Naive thymus-derived CD4-positive, alpha-beta T cell (primary cell): ENCODE data around the gene SPATA2. TPM values are rescaled to one million over a fixed set of nuclear protein-coding genes. Genes with fewer than 3 reads are reported as not detected.
A peak's percentile ranks its signal among the peaks of the same experiment; 100 is the strongest.

Experiments used
- ATAC-seq: fragments of 150-1000 bp; cut with Tn5 transposase; 2 replicates; pipeline ENCODE4 v1.10.0; 2021; ENCODE audit warnings: mild to moderate bottlenecking, moderate library complexity
- CTCF ChIA-PET: fragments of 350-600 bp; sonication (Branson Sonifier 250); formaldehyde crosslinking; loops from one replicate; lab custom pipeline; 2021; ENCODE audit warnings: antibody characterized with exemption; lab: Charles Lee
- POLR2A ChIA-PET: fragments of 350-600 bp; sonication (Branson Sonifier 250); formaldehyde crosslinking; loops from one replicate; lab custom pipeline; 2021; ENCODE audit warnings: antibody characterized with exemption, inconsistent platforms; lab: Charles Lee
- DNase-seq, 9 donors: peaks; one replicate each; pipeline versions ENCODE4 v3.0.0 to v3.0.0-alpha.2; 2020 to 2022; ENCODE audit warnings: mixed read lengths in 1 of 9
- H3K27ac ChIP-seq: one replicate; pipeline ENCODE4 v1.7.0; 2013; ENCODE audit warnings: mild to moderate bottlenecking, low read depth, low read length, moderate library complexity
- H3K27me3 ChIP-seq, 2 donors: one replicate each; pipeline ENCODE4 v1.7.0; 2013; ENCODE audit warnings: low read length in 2 of 2, mild to moderate bottlenecking in 2 of 2, moderate library complexity in 2 of 2; ENCODE audit not compliant: control insufficient read depth in 2 of 2, insufficient read depth in 2 of 2
- H3K36me3 ChIP-seq, 3 experiments: 1 replicate in 2 of 3; 2 replicates in 1 of 3; pipeline ENCODE4 v1.7.0; 2013; ENCODE audit warnings: low read length in 3 of 3, mild to moderate bottlenecking in 3 of 3, moderate library complexity in 1 of 3; ENCODE audit not compliant: insufficient read depth in 3 of 3, control insufficient read depth in 2 of 3
- H3K4me1 ChIP-seq, 2 donors: one replicate each; pipeline ENCODE4 v1.7.0; 2013; ENCODE audit warnings: low read length in 2 of 2, mild to moderate bottlenecking in 2 of 2, moderate library complexity in 1 of 2; ENCODE audit not compliant: control insufficient read depth in 2 of 2, insufficient read depth in 2 of 2
- H3K4me3 ChIP-seq: 2 replicates; pipeline ENCODE4 v1.7.0; 2013; ENCODE audit warnings: mild to moderate bottlenecking, low read length
- H3K9me3 ChIP-seq, 3 experiments: 1 replicate in 2 of 3; 2 replicates in 1 of 3; pipeline ENCODE4 v1.7.0; 2013; ENCODE audit warnings: low read length in 3 of 3; ENCODE audit not compliant: control insufficient read depth in 2 of 3
- H3K27ac Mint-ChIP-seq, 9 donors: one replicate each; pipeline ENCODE4 v1.8.0; 2020 to 2022; ENCODE audit warnings: mixed read lengths in 9 of 9, mild to moderate bottlenecking in 8 of 9, moderate library complexity in 5 of 9, inconsistent platforms in 2 of 9
- H3K27me3 Mint-ChIP-seq, 5 donors: one replicate each; pipeline ENCODE4 v1.8.0; 2021 to 2022; ENCODE audit warnings: mixed read lengths in 5 of 5, mild to moderate bottlenecking in 1 of 5
- H3K36me3 Mint-ChIP-seq, 5 donors: one replicate each; pipeline ENCODE4 v1.8.0; 2020 to 2022; ENCODE audit warnings: mixed read lengths in 5 of 5, mild to moderate bottlenecking in 3 of 5, inconsistent platforms in 1 of 5
- H3K4me1 Mint-ChIP-seq, 7 donors: one replicate each; pipeline ENCODE4 v1.8.0; 2020 to 2022; ENCODE audit warnings: mixed read lengths in 7 of 7, mild to moderate bottlenecking in 3 of 7, inconsistent platforms in 1 of 7
- H3K4me3 Mint-ChIP-seq, 10 donors: one replicate each; pipeline ENCODE4 v1.8.0; 2020 to 2022; ENCODE audit warnings: mild to moderate bottlenecking in 10 of 10, mixed read lengths in 10 of 10, moderate library complexity in 6 of 10, inconsistent platforms in 2 of 10
- H3K9me3 Mint-ChIP-seq, 11 donors: one replicate each; pipeline ENCODE4 v1.8.0; 2020 to 2022; ENCODE audit warnings: mixed read lengths in 11 of 11, mild to moderate bottlenecking in 4 of 11, inconsistent platforms in 1 of 11, moderate library complexity in 1 of 11
- intact Hi-C, 2 donors: fragments of 100-400 bp; cut with micrococcal nuclease; formaldehyde crosslinking; loops; one replicate each; pipeline ENCODE4 v1.15.1; 2023
- polyA plus RNA-seq, 2 donors: library from polyadenylated mRNA; unstranded; fragments of 300-500 nt; fragmentation: Illumina TruSeq; gene quantifications; one replicate each; pipeline ENCODE4 v1.2.3, GENCODE V29; 2021
- total RNA-seq, 6 experiments: library from RNA in 5 of 6; stranded (reverse) in 5 of 6; gene quantifications; 1 replicate in 5 of 6; 2 replicates in 1 of 6; pipeline ENCODE4 v1.2.3 and lab custom pipeline; 2021 to 2026

The SPATA2 gene
- total and polyA plus RNA-seq, 7 experiments from 2014 or later: 2.7 to 18.4 (median 9.6) TPM

DNA sequence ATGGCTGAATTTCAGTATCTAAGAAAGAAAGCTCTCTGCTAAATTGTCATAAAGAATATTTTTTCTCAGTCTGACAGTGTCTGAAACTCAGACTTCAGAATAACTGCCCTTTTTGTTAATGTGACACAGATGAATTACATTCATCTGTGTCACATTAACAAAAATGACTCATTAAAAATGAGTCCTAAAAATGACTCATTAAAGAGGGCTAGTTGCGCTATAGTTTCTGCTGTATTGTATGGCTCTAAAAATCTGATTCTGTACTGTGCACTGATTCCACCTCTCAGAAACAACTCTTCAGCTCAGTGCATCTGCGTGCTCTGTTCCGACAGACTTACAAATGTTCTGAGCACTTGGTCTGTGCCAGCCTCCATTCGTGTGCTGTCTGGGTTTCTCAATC lies 35.8 kb upstream of the SPATA2 start:
- H3K27me3 Mint-ChIP-seq: no peaks in the 10 kb centered on the region
- Histone ChIP-seq H3K36me3 (peaks cover 14 to 95% (median 33%) of the 10 kb centered on the region in 3 experiments), H3K27me3 (no peaks in the 10 kb centered on the region), H3K9me3 (no peaks in the 10 kb centered on the region), H3K4me3 (no peak overlapping the region), H3K4me1 (no peaks in the 10 kb centered on the region), H3K27ac (no peak overlapping the region)
- intact Hi-C loops: no loop called here
- DNase-seq: no peak
- H3K36me3 Mint-ChIP-seq: peaks cover 17 to 59% (median 41%) of the 10 kb centered on the region in 5 donors
- ChIA-PET POLR2A (no interaction called here), CTCF (no interaction called here)
- H3K27ac Mint-ChIP-seq: no peak overlapping the region
- H3K9me3 Mint-ChIP-seq: no peaks in the 10 kb centered on the region
- peaks cover 0 to 14% (median 7%) of the 10 kb centered on the region in 7 donors for H3K4me1 Mint-ChIP-seq
- no peak overlapping the region for H3K4me3 Mint-ChIP-seq
- ATAC-seq: no peak

DNA sequence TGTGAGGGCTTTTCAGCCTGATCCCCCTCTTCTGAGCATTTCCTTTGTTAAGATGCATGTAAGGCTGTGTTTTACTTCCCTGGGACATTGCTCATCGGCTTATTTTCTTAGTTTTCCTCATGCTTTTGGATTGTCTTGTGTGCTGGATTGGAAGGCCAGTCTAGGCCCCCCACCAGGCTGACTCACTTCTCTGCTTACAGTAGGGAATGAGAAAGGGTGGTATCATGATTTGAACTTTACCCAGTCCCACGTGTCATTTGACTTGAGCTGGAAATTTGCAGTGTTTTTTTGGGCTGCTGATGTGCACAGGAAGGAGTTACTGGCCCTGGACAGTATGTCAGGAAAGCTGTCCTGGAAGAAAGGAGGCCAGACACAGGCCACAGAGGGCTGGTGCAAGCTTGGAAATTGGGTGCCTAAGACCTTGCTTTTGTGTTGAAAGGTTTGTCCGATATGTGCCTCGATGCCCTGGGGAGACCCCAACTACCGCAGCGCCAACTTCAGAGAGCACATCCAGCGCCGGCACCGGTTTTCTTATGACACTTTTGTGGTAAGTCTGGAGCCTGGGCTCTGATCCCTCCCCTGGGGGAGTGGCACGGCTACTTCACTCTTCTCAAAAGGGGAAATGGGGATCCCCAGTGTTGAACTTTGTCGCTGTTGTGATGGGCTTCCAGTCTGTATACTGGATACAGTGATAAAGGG lies 33.6 kb upstream of the SPATA2 start:
- H3K9me3 Mint-ChIP-seq: no peaks in the 10 kb centered on the region
- Histone ChIP-seq H3K36me3 (peaks cover 14 to 92% (median 33%) of the 10 kb centered on the region in 3 experiments), H3K4me1 (no peaks in the 10 kb centered on the region), H3K27ac (no peak overlapping the region), H3K27me3 (no peaks in the 10 kb centered on the region), H3K9me3 (no peaks in the 10 kb centered on the region), H3K4me3 (no peak overlapping the region)
- ChIA-PET POLR2A (no interaction called here), CTCF (no interaction called here)
- H3K36me3 Mint-ChIP-seq: peaks cover 15 to 62% (median 34%) of the 10 kb centered on the region in 5 donors
- intact Hi-C loops: no loop called here
- H3K4me3 Mint-ChIP-seq: no peak overlapping the region
- no peaks in the 10 kb centered on the region for H3K27me3 Mint-ChIP-seq
- no peak for DNase-seq
- peaks cover 5 to 19% (median 14%) of the 10 kb centered on the region in 7 donors for H3K4me1 Mint-ChIP-seq
- H3K27ac Mint-ChIP-seq: peak overlapping the region in 3 of 9 donors; percentile 28 to 50 (median 30)
- no peak for ATAC-seq

DNA sequence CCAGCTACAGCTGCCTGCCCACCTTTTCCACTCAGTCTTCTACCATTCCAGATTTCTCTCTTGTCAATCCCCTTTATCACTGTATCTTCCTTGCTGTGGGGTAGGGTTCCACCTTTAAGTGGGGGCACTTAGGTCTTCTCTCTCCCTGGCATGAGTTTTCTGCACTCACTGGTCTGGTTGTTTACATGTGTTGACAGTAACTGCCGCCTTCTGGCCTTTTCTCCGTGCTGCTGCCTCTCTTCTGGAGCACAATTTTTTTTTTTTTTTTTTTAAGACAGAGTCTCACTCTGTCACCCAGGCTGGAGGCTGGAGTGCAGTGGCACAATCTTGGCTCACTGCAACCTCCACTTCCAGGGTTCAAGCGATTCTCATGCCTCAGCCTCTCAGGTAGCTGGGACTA lies 32.8 kb upstream of the SPATA2 start:
- peak overlapping the region in 3 of 9 donors; percentile 36 to 82 (median 55) for H3K27ac Mint-ChIP-seq

DNA sequence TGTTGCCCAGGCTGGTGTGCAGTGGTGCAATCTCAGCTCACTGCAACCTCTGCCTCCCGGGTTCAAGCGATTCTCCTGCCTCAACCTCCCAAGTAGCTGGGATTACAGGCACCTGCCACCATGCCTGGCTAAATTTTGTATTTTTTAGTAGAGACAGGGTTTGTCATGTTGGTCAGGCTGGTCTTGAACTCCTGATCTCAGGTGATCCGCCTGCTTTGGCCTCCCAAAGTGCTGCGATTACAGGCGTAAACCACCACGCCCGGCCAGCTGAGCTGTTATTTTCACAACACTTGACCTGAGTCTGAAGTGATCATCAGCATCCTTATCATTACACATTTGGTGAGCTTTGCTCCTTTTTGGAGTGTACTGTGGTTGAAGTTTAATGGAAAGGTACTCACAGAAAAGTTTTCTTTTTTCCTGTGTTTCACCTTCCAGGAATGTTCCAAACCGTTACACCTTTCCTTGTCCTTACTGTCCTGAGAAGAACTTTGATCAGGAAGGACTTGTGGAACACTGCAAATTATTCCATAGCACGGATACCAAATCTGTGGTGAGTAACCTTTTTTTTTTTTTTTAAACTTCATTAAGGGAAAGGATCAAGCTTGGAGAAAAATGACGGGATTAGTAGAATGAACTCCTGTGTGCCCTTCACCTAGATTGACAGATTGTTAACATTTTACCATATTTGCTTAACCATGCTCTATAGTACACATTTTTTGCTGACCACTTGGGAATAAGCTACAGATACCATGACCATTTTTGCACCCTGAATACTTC lies 30.6 kb upstream of the SPATA2 start:
- Mint-ChIP-seq H3K27ac (no peak overlapping the region), H3K36me3 (peaks cover 20 to 55% (median 33%) of the 10 kb centered on the region in 5 donors)
- POLR2A ChIA-PET: interaction anchor here (1.4 kb wide), 1 partner anchor 9 kb away, joined by 4 read pairs; the partner anchor contains the start of gene RNF114

More for the DNA sequence above, 32.8 kb upstream of the SPATA2 start:
- CTCF ChIA-PET: no interaction called here
- POLR2A ChIA-PET: no interaction called here
- ATAC-seq (no peak), DNase-seq (no peak)
- Mint-ChIP-seq H3K36me3 (peaks cover 15 to 59% (median 34%) of the 10 kb centered on the region in 5 donors), H3K27me3 (no peaks in the 10 kb centered on the region), H3K4me1 (peaks cover 6 to 20% (median 15%) of the 10 kb centered on the region in 7 donors), H3K4me3 (no peak overlapping the region), H3K9me3 (no peaks in the 10 kb centered on the region)
- H3K4me1 ChIP-seq: no peaks in the 10 kb centered on the region
- intact Hi-C loops: no loop called here
- H3K27ac ChIP-seq: no peak overlapping the region
- H3K9me3 ChIP-seq: no peaks in the 10 kb centered on the region
- H3K27me3 ChIP-seq: no peaks in the 10 kb centered on the region
- peaks cover 14 to 87% (median 31%) of the 10 kb centered on the region in 3 experiments for H3K36me3 ChIP-seq
- H3K4me3 ChIP-seq: no peak overlapping the region

DNA sequence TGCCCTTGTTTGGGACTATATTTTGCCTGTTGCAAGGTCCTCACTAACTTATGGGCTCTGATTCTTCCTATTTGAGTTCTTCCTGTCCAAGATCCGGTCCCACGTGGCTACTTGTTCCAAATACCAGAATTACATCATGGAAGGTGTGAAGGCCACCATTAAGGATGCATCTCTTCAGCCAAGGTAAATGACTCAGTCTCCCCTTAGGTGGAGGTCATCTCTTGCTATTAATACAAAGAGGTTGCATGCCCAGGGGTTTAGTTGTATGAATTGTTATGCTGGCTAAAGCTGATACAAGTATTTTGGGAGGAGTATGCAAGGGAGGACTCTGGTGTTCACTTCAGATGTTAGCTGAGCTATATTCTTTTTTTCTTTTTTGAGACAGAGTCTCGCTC lies 30.0 kb upstream of the SPATA2 start:
- H3K4me3 Mint-ChIP-seq: no peak overlapping the region
- Histone ChIP-seq H3K27me3 (no peaks in the 10 kb centered on the region), H3K4me3 (no peak overlapping the region), H3K27ac (no peak overlapping the region), H3K9me3 (no peaks in the 10 kb centered on the region), H3K36me3 (peaks cover 14 to 74% (median 25%) of the 10 kb centered on the region in 3 experiments), H3K4me1 (peaks cover 0 to 2% of the 10 kb centered on the region in 2 donors)
- peaks cover 13 to 36% (median 26%) of the 10 kb centered on the region in 7 donors for H3K4me1 Mint-ChIP-seq
- H3K27ac Mint-ChIP-seq: peak overlapping the region in 1 of 9 donors; percentile 28
- DNase-seq (no peak), ATAC-seq (no peak)
- ChIA-PET CTCF (no interaction called here), POLR2A (no interaction called here)
- H3K9me3 Mint-ChIP-seq: no peaks in the 10 kb centered on the region
- H3K36me3 Mint-ChIP-seq: peaks cover 20 to 52% (median 33%) of the 10 kb centered on the region in 5 donors
- no peaks in the 10 kb centered on the region for H3K27me3 Mint-ChIP-seq
- intact Hi-C loops: no loop called here

More for the DNA sequence above, 30.6 kb upstream of the SPATA2 start:
- intact Hi-C loops: no loop called here
- DNase-seq (no peak), ATAC-seq (no peak)
- no peak overlapping the region for H3K4me3 ChIP-seq
- H3K9me3 ChIP-seq: no peaks in the 10 kb centered on the region
- Mint-ChIP-seq H3K27me3 (no peaks in the 10 kb centered on the region), H3K4me3 (no peak overlapping the region), H3K4me1 (peaks cover 13 to 34% (median 24%) of the 10 kb centered on the region in 7 donors), H3K9me3 (no peaks in the 10 kb centered on the region)
- peaks cover 14 to 79% (median 28%) of the 10 kb centered on the region in 3 experiments for H3K36me3 ChIP-seq
- no peak overlapping the region for H3K27ac ChIP-seq
- no peaks in the 10 kb centered on the region for H3K27me3 ChIP-seq
- CTCF ChIA-PET: interaction anchor here (0.5 kb wide), 1 partner anchor 684 kb away, joined by 7 read pairs; no protein-coding TSS in a partner anchor
- peaks cover 0 to 2% of the 10 kb centered on the region in 2 donors for H3K4me1 ChIP-seq

DNA sequence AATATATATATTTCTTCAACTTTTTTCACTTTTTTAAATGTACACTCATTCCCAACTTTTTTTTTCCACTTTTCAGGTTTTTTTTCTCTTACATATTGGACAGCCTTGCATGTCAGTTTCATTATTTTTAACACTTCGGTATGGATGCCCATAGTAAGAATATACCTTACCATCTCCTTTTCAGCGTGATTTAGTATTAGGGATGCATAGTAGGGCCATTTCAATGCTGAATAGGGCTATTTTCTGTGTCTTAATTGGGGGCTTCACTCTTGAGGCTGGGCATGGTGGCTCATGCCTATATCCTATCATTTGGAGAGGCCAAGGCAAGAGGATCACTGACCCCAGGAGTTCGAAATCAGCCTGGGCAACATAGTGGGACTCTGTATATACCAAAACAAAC lies 27.6 kb upstream of the SPATA2 start:
- no peak overlapping the region for H3K4me3 Mint-ChIP-seq
- no peak overlapping the region for H3K27ac ChIP-seq
- no peak overlapping the region for H3K4me3 ChIP-seq
- no peak overlapping the region for H3K27ac Mint-ChIP-seq
- ATAC-seq (no peak), DNase-seq (no peak)
- H3K36me3 ChIP-seq: peaks cover 5 to 58% (median 12%) of the 10 kb centered on the region in 3 experiments
- ChIA-PET POLR2A (no interaction called here), CTCF (no interaction called here)
- peaks cover 27 to 58% (median 47%) of the 10 kb centered on the region in 7 donors for H3K4me1 Mint-ChIP-seq
- no peaks in the 10 kb centered on the region for H3K9me3 ChIP-seq
- intact Hi-C loops: no loop called here
- H3K36me3 Mint-ChIP-seq: peaks cover 14 to 43% (median 22%) of the 10 kb centered on the region in 5 donors
- no peaks in the 10 kb centered on the region for H3K9me3 Mint-ChIP-seq
- H3K4me1 ChIP-seq: peaks cover 10 to 15% of the 10 kb centered on the region in 2 donors
- H3K27me3 ChIP-seq: no peaks in the 10 kb centered on the region
- no peaks in the 10 kb centered on the region for H3K27me3 Mint-ChIP-seq
